HL-60 (cell line): ENCODE measurements around the gene PTPRM.

ENCODE experiments used
- CTCF ChIP-seq: IDR thresholded peaks from one replicate; pipeline ENCODE4 v1.5.1; 2011; ENCODE audit warnings: low read length, control low read depth, inconsistent platforms; ENCODE audit not compliant: insufficient read depth
- POLR2AphosphoS5 ChIP-seq: IDR thresholded peaks from 2 replicates; pipeline ENCODE4 v1.6.1; 2012; ENCODE audit warnings: low read depth
- TF ChIP-seq, protein P1 (sequence below): IDR thresholded peaks from 2 replicates; pipeline ENCODE4 v1.6.1; 2012; ENCODE audit warnings: low read depth; ENCODE audit not compliant: insufficient replicate concordance

DNA sequence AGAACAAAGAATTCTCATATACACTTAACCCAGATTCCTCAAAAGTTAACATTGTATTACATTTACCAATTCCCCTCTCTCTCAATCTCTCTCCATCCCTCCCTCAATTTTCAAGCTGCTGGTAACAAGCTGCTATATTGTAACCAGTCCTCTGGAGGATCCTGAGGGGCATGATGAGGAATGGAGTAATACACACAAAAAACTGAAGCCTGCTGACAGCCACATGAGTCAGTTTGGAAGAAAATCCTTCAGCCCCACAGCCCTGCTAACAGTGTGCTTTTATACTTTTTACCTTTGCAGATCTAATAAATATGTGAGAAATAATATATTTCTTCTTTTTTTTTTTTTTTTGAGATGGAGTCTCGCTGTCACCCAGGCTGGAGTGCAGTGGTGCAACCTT, 876.4 kb downstream of the PTPRM start:
- no peak for TF ChIP-seq POLR2AphosphoS5
- TF ChIP-seq CTCF, result no peak
- TF ChIP-seq, protein P1, sequence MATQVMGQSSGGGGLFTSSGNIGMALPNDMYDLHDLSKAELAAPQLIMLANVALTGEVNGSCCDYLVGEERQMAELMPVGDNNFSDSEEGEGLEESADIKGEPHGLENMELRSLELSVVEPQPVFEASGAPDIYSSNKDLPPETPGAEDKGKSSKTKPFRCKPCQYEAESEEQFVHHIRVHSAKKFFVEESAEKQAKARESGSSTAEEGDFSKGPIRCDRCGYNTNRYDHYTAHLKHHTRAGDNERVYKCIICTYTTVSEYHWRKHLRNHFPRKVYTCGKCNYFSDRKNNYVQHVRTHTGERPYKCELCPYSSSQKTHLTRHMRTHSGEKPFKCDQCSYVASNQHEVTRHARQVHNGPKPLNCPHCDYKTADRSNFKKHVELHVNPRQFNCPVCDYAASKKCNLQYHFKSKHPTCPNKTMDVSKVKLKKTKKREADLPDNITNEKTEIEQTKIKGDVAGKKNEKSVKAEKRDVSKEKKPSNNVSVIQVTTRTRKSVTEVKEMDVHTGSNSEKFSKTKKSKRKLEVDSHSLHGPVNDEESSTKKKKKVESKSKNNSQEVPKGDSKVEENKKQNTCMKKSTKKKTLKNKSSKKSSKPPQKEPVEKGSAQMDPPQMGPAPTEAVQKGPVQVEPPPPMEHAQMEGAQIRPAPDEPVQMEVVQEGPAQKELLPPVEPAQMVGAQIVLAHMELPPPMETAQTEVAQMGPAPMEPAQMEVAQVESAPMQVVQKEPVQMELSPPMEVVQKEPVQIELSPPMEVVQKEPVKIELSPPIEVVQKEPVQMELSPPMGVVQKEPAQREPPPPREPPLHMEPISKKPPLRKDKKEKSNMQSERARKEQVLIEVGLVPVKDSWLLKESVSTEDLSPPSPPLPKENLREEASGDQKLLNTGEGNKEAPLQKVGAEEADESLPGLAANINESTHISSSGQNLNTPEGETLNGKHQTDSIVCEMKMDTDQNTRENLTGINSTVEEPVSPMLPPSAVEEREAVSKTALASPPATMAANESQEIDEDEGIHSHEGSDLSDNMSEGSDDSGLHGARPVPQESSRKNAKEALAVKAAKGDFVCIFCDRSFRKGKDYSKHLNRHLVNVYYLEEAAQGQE, result no peak
